Measurements from ENCODE around the gene DYNC1LI1.

Gene DYNC1LI1

GRCh38 chr3:32570421-32571191, at the start of gene DYNC1LI1:
DYNC1LI1 (minus strand) TSS chr3:32570858; CDS start chr3:32570770, 88 bp downstream.
- peak; percentile 98 for DNase-seq

GRCh38 chr3:32619395-32619794, 48.7 kb upstream of the DYNC1LI1 start:
- DNase-seq = no peak

GRCh38 chr3:32616267-32616962, 45.8 kb upstream of the DYNC1LI1 start:
- no peak for DNase-seq

GRCh38 chr3:32614956-32615355, 44.3 kb upstream of the DYNC1LI1 start:
- no peak for DNase-seq

- DNase-seq = no peak
Observed at GRCh38 chr3:32613183-32613582, 42.5 kb upstream of the DYNC1LI1 start.

- no peak for DNase-seq
Observed at GRCh38 chr3:32612547-32612946, 41.9 kb upstream of the DYNC1LI1 start.

GRCh38 chr3:32607522-32607921, 36.9 kb upstream of the DYNC1LI1 start:
- no peak for DNase-seq

GRCh38 chr3:32606960-32607359, 36.3 kb upstream of the DYNC1LI1 start:
- DNase-seq = no peak

GRCh38 chr3:32606277-32606676, 35.6 kb upstream of the DYNC1LI1 start:
- no peak for DNase-seq

GRCh38 chr3:32603064-32603463, 32.4 kb upstream of the DYNC1LI1 start:
- DNase-seq = no peak

GRCh38 chr3:32602206-32602605, 31.5 kb upstream of the DYNC1LI1 start:
- no peak for DNase-seq

- DNase-seq = no peak
Observed at GRCh38 chr3:32601722-32602121, 31.1 kb upstream of the DYNC1LI1 start.

- DNase-seq = no peak
Observed at GRCh38 chr3:32597656-32598055, 27.0 kb upstream of the DYNC1LI1 start.

GRCh38 chr3:32596909-32597369, 26.3 kb upstream of the DYNC1LI1 start:
- no peak for DNase-seq

GRCh38 chr3:32596282-32596908, 25.7 kb upstream of the DYNC1LI1 start:
- no peak for DNase-seq

- no peak for DNase-seq
Observed at GRCh38 chr3:32595323-32595722, 24.7 kb upstream of the DYNC1LI1 start.

GRCh38 chr3:32593903-32594525, 23.4 kb upstream of the DYNC1LI1 start:
- no peak for DNase-seq

GRCh38 chr3:32592696-32593353, 22.2 kb upstream of the DYNC1LI1 start:
- DNase-seq = no peak

- no peak for DNase-seq
Observed at GRCh38 chr3:32592011-32592410, 21.4 kb upstream of the DYNC1LI1 start.

GRCh38 chr3:32591186-32591585, 20.5 kb upstream of the DYNC1LI1 start:
- DNase-seq = no peak

GRCh38 chr3:32586356-32586755, 15.7 kb upstream of the DYNC1LI1 start:
- DNase-seq = no peak

GRCh38 chr3:32584660-32585059, 14.0 kb upstream of the DYNC1LI1 start:
- DNase-seq = no peak

GRCh38 chr3:32583708-32584107, 13.1 kb upstream of the DYNC1LI1 start:
- DNase-seq = no peak
